Measurements from ENCODE around the gene RAP1GAP2. TPM values are rescaled to one million over a fixed set of nuclear protein-coding genes. Genes with fewer than 3 reads are reported as not detected.
A peak's percentile ranks its signal among the peaks of the same experiment; 100 is the strongest.

RAP1GAP2 gene
- polyA plus RNA-seq, 1 of the 3 experiments (the other 2 are of a cell fraction): 22.0 TPM

- Histone ChIP-seq H3K27ac (ENCODE audit: low read depth in 2 of 2, low read length in 1 of 2) (no peak overlapping the region), H3K4me1 (ENCODE audit: control insufficient read depth in 1 of 2, insufficient read depth in 2 of 2, low read depth in 1 of 2, low read length in 1 of 2) (peaks cover 0 to 9% of the 10 kb centered on the region in 2 experiments; a peak in 1 of 4 replicates), H3K9me2 (no peaks in the 10 kb centered on the region), H3K9ac (no peak overlapping the region), H3K36me3 (replicated peaks in 1 of 2; ENCODE audit: control insufficient read depth in 1 of 2, insufficient read depth in 2 of 2, low read length in 1 of 2) (no peaks in the 10 kb centered on the region), H3K4me2 (no peak overlapping the region), H3K4me3 (ENCODE audit: low read depth in 2 of 2, low read length in 1 of 2) (no peak overlapping the region), H3K79me2 (ENCODE audit: insufficient read depth) (no peaks in the 10 kb centered on the region), H3K27me3 (ENCODE audit: insufficient read depth) (peaks cover 13% of the 10 kb centered on the region; the same call in 1 of the 2 replicates), H4K20me1 (ENCODE audit: insufficient read depth) (no peaks in the 10 kb centered on the region), H3K9me3 (no peaks in the 10 kb centered on the region), H3F3A (replicated peaks; ENCODE audit: insufficient read depth) (no peaks in the 10 kb centered on the region), H2AFZ (ENCODE audit: low read depth) (no peak overlapping the region)
- no peak for TF ChIP-seq EZH2phosphoT487 (IDR thresholded peaks at IDR 0.05; ENCODE audit: borderline replicate concordance, low read depth)
- no peak for TF ChIP-seq GABPA (IDR thresholded peaks at IDR 0.05; ENCODE audit: low read depth)
- no peak for TF ChIP-seq CTCF (IDR thresholded peaks at IDR 0.05)
- no peak for TF ChIP-seq SIN3A (IDR thresholded peaks at IDR 0.05; ENCODE audit: borderline replicate concordance, low read depth, low read length)
- POLR2A ChIA-PET: interaction anchor here (1.4 kb wide), 1 partner anchor 11 kb away, joined by 5 read pairs; no protein-coding TSS in a partner anchor
- no peak for DNase-seq
- 81% methylated on average over 6 of the region's 6 CpGs for WGBS (ENCODE audit: low lambda C conversion rate)
- CTCF ChIA-PET: interaction anchor here (0.9 to 3.3 kb wide), 2 partner anchors 12 to 19 kb away, joined by 3 to 35 read pairs; no protein-coding TSS in a partner anchor
These were observed 21.0 kb upstream of the RAP1GAP2 start for GRCh38 chr17:2775206-2775605.

- no peak for TF ChIP-seq USF2 (IDR thresholded peaks at IDR 0.05; ENCODE audit: borderline replicate concordance, low read depth, low read length)
- TF ChIP-seq NRF1 (IDR thresholded peaks at IDR 0.05; ENCODE audit: low read depth, low read length): peak; percentile 50; the same call in 1 of the 2 replicates
- 0 out of 2 replicates have a peak, but pooled peaks have one; percentile 20 for TF ChIP-seq GATA2 (CRISPR knock-in tag; IDR thresholded peaks at IDR 0.05)
- no peak for TF ChIP-seq FOXM1 (IDR thresholded peaks at IDR 0.05; ENCODE audit: low read depth)
- 0 out of 2 replicates have a peak, but pooled peaks have one; percentile 14 for TF ChIP-seq MXI1 (IDR thresholded peaks at IDR 0.05; ENCODE audit: low read depth, low read length)
- Histone ChIP-seq H3K4me3 (ENCODE audit: low read depth in 2 of 2, low read length in 1 of 2) (peak overlapping the region in 1 of 2 experiments; percentile 44; a peak in 2 of 4 replicates), H3K9me3 (no peaks in the 10 kb centered on the region), H3F3A (replicated peaks; ENCODE audit: insufficient read depth) (no peaks in the 10 kb centered on the region), H4K20me1 (ENCODE audit: insufficient read depth) (no peaks in the 10 kb centered on the region), H3K4me2 (peak overlapping the region; percentile 67), H3K79me2 (ENCODE audit: insufficient read depth) (no peaks in the 10 kb centered on the region), H2AFZ (ENCODE audit: low read depth) (no peak overlapping the region), H3K27me3 (ENCODE audit: insufficient read depth) (peaks cover 13% of the 10 kb centered on the region; the same call in 1 of the 2 replicates), H3K9me2 (no peaks in the 10 kb centered on the region), H3K36me3 (replicated peaks in 1 of 2; ENCODE audit: control insufficient read depth in 1 of 2, insufficient read depth in 2 of 2, low read length in 1 of 2) (no peaks in the 10 kb centered on the region), H3K4me1 (ENCODE audit: control insufficient read depth in 1 of 2, insufficient read depth in 2 of 2, low read depth in 1 of 2, low read length in 1 of 2) (peaks cover 0 to 9% of the 10 kb centered on the region in 2 experiments; a peak in 1 of 4 replicates), H3K27ac (ENCODE audit: low read depth in 2 of 2, low read length in 1 of 2) (no peak overlapping the region; a peak in 1 of 4 replicates), H3K9ac (no peak overlapping the region)
- ChIA-PET POLR2A (interaction anchor here (1.4 kb wide), 1 partner anchor 10 kb away, joined by 5 read pairs; no protein-coding TSS in a partner anchor), CTCF (interaction anchor here (1.0 to 3.3 kb wide), 3 partner anchors 11 to 25 kb away, joined by 4 to 35 read pairs (median 5); no protein-coding TSS in a partner anchor)
- peak; percentile 89 for DNase-seq
- whole genome bisulfite sequencing (ENCODE audit: low lambda C conversion rate): 4% methylated on average over 45 of the region's 80 CpGs
These were observed 19.5 kb upstream of the RAP1GAP2 start for GRCh38 chr17:2776589-2777241.

Data from SK-N-SH (cell line).